Measurements from ENCODE around the gene NUDT14.

NUDT14 gene

DNA sequence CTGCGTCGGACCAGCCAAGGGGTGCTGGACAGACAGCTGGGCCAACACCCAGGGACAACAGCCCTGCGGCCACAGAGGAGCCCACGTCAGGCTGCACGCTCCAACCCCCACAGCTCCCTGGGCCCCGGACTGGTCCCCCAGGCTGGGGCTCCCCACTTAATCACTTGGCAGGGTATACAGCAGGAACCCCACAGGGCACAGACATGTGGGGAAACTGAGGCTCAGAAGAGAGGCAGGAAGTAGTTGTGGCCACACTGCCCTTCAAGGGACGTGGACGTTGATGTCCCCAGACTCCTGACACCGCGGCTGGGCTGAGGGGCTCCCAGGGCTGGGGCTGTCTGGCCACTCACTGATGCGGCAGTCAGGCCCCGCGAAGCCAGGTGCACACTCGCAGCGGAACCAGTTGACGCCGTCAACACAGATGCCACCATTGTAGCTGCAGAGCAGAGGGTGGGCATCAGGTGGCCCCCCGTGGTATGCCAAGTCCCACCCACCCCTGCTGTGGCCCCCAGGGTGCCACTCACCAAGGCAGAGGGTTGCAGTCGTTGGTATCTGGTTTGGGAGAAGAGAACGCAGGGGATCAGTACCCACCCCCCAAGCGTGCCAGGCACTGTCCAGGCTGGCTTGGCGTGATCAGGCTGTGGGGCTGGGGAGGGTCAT lies 34.0 kb downstream of the NUDT14 start:
- no peak for DNase-seq (ENCODE audit: low read depth)

DNA sequence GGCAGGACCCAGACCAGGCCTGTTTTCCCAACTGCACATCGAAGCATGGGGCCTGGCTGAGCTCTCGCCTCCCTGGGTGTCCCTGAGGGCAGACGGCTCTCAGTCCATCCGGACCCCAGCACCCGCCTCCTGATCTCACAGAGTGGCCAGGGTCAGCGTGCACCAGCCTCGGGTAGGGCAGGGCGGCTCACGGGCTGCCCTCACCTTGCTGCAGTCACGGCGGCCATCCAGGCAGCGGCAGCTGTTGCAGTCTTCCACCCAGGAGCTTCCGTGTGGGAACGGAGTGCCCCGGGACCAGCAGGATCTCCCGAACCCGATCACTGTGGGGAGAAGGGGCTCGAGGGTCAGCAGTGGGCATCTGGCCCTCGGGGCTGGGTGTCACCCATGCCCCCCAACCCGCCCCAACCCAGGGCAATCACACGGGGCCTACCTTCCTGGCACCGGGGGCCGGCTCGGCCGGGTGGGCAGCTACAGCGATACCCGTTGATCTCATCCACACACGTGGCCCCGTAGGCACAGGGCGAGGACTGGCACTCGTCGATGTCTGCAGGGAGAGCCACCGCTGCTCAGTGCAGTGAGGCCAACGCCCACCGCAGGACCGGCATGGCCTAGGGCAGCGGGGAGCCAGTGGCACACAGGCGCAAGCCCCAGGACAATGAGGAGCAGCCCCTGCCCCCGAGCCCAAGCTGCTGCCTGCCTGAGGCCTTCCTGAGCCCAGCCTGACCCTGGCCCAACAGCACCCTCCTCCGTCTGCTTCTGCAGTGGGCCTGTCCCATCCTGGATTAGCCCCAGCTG lies 34.7 kb downstream of the NUDT14 start:
- DNase-seq (ENCODE audit: low read depth), result no peak

DNA sequence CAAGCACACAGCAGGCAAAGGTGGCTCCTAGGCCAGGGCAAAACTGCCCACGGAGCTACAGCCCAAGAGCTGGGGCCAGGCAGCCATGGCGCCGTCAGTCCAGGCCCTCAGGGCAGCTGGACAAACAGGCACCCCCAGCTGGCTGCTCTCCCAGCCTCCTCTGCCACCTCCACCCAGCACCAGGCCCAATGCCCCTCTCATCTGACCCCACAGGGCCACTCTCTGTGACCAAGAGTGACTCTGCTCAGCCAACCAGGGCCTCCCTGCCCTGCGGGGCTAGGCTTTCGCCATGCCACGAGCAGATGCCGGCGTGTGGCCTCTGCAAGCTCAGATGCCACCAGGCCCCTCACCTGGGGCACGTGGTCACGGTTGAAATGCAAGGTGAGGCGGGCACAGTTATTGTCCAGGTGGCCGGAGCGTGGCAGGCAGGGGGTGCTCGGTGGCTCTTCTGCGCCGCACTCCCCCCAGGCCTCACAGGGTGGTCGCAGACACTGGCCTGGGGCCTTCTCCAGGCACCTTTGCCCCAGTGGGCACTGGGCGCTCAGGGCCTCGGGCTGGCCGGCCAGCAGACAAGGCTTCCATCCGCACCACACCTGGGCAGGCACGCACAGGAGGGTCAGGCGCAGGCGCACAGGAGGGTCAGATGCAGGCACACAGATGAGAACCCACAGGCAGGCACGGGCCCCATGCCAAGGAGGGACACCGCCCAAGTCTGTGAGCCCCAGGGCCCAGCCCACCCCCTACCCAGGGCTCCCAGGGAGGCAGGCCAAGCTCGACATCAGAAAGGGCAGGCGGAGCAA lies 35.5 kb downstream of the NUDT14 start:
- no peak for DNase-seq (ENCODE audit: low read depth)

DNA sequence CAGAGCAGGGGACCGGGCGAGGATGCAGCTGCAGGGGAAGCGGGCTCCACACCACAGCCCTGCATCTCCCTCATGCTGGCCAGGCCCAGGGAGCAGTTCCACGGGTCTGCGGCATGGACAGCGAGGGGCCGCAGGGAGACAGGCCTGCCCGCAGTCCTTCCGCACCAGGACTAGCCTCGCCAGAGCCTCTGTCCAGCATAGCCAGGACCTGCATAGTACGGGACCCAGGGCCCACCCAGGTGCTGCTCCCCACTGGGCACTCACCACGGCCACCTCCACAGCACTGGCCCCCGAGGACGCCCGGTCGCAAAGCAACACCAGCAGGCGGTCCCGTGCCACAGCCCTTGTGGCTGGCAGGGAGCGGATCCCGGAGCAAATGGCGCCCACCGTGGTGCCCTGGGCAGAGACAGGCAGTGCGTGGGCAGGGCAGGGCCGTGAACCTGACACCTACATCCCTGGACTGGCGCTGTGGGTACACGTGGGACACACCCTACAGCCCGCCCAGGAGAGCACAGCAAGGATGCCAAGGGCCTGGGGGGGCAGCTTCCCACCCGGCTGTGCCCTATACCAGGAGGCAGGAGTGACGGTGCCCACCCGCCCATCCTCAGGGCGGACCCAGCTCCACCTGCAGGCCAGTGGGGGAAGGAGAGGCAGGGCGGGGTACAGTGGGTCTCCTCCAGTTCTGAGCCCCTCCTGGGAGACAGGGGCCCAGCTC lies 36.3 kb downstream of the NUDT14 start:
- no peak for DNase-seq (ENCODE audit: low read depth)

DNA sequence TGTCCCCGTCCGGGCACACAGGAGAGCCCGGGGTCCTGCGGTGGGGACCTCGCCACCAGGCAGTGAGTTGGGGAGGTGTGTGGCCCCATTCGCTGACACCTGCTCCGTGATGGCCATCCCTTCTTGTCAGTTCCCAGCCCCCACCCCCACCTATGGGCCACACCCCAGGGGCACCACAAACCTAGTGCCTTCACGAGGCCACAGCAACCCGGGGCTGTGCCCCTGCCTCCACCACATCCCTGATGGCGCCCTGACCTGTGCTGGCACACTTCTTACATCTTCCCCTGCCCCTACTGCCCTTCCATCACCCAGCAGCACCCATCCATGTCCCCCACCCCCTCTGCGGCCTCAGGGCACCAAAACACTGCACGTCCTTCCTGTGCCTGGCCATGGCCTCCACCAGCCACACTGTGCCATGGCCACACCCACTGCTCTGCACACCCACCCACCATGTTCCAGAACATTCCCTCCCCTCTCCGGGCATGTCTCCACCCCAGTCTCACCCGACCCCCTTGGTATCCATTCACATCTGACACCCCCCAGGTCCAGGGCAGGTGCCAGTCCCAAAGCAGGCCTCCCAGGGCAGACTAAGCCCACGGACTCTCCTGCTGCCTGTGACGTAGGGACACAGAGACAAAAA lies 37.0 kb downstream of the NUDT14 start:
- no peak for DNase-seq (ENCODE audit: low read depth)

DNA sequence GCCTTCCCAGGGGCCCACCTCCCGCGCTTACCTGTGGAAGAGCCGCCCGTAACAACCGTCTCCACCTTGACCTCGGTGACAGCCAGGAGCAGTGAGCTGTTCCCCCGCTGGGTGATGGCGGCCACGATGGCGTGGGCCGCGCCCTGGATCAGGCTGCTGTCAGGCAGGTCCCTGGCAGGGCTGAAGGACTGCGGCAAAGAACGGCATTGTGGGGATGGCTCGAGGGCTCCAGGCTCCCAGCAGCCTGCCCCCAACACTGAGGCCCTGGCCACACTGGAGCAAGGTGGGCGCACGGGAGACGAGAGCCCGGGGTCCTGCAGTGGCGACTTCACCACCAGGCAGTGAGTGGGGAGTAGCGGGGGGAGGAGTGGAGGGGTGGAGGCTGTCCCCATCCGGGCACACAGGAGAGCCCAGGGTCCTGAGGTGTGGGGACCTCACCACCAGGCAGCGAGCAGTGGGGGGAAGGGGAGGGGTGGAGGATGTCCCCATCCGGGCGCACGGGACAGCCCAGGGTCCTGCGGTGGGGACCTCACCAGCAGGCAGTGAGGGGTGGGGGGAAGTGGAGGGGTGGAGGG lies 37.6 kb downstream of the NUDT14 start:
- no peak for DNase-seq (ENCODE audit: low read depth)

DNA sequence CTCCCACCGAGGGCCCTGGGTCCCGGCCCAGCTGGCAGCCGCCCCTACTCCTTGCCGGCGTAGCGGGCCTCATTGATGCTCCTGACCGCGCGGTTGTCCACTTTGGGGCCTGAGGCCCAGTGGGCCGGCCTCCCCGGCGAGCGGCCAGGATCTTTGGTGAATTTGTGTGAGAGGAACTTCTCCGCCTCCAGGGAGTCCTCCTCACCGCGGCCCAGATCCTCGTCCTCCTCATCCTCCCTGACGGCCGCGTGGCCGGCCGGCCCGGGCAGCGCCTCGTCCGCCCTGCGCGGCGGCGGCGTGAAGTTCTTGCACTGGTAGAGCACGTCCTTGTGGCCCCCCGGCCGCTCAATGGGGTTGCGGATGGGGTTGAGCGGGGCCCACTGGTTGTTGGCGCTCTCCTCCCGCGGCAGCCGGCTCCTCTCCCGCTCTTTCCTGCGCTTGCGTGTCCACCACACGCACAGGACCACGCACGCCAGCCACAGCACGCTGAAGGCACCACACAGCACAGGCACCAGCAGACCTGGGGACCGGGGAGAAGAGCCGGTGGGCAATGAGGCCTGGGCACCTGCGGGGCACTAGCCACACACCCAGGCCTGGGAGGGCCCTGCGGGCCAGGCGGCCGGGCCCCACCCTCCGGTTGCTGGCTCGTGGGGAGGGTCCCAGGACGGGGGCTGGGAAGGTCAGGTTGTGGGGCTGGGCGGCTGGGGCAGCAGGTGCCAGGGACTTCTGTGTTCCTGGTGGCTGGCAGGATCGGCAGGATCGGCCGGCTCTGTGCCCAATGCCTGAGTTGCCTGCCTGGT lies 38.3 kb downstream of the NUDT14 start:
- no peak for DNase-seq (ENCODE audit: low read depth)

DNA sequence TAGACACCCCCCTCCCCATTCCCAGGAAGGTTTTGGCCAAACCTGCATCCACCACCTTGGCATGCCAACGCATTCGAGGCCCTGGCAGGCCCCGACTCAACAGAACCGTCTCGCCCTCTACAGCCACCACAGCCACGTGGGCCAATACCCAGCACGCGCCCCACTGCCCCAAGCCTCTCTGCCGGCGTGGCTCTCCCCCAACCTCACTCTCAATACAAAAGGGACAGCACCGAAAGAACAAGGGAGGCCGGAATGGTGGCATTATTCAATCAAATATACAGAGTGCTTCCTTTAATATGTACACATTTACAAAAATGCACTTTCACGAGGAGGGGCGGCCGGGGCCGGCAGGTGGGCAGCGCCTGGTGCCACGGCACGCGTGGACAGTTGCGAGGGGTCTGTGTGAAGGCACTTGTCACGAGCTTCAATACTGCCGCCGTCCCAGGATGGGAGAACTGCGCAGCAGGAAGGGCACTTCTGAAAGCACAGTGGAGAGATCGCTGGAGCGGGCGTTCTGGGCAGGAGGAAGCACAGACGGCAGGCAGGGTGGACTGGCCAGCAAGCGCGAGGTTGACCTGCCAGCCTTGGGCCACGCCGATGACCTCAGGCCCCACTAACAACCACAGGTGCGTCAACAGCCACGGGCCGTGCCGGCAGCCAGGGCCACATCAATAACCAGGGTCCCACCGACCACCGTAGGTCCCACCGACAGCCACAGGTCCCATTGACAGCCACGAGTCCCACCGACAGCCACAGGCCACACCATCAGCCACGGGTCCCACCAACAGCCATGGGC lies 39.4 kb downstream of the NUDT14 start:
- DNase-seq (ENCODE audit: low read depth), result no peak

DNA sequence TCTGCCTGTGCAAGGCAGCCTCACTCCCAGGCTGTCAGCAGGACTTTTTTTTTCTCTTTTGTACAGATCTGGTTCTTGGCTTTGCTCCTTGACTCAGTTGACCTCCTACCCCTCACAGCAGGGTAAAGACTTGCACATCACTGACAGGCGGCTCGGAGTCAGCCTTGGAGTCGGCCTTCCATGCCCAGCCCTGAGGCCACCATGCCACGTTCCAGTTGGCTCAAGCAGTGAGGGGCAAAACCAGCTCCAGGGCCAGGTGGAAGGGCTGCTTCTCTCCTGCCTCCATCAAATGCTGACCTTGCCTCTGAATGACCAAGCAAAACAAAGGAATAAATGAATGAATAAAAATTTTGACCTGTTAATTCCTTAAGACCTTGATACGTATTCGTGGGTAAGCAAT lies 40.1 kb downstream of the NUDT14 start:
- no peak for DNase-seq (ENCODE audit: low read depth)

DNA sequence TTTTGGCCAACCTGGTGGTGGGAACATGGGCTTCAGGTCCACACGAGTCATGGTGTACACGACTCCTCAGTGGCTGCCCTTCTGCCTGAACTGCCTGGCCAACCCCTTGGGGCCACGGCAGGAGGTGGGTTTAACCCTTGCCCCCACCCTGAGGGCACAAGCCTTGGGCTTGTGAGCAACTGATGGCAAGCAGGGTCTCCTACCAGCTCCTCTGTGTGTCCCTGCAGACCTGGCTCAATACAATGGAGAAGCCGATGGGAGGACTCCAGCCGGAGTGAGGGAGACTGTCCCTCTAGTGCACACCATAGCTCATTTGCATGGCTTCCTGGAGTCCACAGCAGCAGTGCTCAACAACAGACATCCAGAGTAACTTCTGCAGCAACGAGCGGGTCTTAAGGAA lies 40.5 kb downstream of the NUDT14 start:
- no peak for DNase-seq (ENCODE audit: low read depth)

DNA sequence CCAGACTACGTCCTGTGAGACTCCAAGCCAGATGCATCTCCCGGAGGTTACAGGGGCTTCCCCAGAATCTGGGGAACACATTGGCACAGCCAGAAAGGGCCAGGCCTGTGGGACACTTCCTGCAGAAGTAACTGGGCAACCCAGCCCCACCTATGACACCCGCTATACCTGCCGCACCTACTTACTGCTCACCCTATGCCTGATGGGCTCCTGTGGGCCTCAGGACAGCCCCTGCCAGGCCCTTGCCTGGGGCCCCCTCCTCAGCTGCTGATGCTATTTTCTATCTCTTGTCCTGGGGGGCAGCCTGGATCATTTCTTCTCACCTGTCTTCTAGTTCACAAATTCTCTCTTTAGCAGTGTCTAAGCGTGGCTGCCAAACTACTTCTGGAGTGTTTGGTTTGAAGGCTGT lies 41.3 kb downstream of the NUDT14 start:
- no peak for DNase-seq (ENCODE audit: low read depth)

DNA sequence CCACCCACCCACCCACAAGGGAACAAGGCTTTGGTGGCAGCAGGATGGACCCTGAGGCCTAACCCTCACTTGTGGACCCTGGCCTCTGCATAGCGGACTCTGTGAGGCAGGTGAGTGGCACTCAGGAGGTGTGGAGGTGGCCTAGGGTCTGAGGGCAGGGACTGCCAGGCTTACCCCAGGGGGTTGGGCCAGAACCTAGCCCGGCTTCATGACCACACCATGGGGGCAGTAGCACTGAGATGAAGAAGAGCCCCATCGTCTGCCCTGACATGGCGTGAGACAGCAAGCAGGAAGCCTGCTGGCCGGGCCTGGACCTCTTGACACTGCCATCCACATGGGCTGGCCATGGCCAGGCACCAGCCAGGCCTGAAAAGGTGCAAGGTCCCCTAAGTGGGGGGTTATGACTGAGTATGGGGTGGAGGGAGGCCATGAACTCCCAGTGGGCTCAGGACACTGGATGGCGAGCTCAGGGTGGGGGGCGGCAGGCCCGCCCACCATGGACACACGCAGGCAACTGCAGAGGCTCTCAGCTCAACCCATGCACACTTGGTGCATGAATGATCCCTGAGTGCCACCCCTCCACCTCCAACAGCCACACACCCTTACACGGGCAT lies 41.8 kb downstream of the NUDT14 start:
- DNase-seq (ENCODE audit: low read depth), result no peak

DNA sequence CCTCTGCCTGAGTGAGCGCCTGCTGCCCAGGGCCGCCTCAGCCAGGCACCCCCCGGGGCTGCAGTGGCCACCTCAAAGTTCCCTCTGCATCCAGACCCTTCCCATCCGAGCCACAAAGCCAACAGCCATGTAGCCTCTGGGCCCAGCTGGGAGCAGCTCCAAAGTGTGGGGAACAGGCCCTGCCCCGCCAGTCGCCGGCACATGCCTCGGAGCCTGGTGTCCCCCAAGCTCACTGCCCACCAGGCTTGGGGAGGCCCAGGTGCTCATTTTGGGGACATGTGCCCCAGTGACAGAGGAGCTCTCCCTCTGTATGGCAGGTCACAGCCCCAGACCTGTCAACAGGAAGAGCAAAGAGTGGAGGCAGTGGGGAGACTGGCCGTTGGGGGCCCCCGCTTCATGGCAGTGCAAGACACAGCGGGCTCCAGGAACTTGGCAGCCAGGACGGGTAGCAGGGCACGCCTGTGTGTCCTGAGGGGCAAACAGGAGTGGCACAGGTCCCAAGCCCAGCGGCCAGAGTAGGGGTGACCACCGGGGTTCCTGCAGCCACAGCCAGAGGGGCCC lies 42.5 kb downstream of the NUDT14 start:
- no peak for DNase-seq (ENCODE audit: low read depth)

DNA sequence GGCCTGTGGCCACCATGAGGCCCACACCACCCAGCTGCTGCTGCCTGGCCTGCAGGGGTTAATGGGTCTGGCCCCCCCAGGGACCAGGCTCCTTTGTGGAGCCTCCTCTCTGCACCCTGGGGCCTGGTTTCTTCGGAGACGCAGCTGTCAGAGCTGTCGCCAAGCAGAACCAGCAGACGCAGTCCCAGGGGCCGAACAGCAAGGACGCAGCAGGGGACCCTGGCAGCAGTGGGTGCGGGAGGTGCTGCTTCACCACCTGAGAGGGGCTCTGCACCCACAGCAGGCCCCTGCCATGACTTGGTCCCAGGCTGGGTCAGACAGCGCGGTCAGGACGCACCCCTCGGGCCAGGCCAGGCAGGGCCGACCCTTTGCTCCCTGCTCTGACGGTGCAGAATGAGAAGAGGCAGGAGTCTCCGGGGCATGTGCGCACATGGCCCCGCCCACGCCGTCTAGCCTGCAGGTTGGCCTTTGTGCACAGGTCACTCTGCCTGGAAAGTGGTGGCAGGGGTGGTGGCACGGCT lies 43.0 kb downstream of the NUDT14 start:
- no peak for DNase-seq (ENCODE audit: low read depth)

DNA sequence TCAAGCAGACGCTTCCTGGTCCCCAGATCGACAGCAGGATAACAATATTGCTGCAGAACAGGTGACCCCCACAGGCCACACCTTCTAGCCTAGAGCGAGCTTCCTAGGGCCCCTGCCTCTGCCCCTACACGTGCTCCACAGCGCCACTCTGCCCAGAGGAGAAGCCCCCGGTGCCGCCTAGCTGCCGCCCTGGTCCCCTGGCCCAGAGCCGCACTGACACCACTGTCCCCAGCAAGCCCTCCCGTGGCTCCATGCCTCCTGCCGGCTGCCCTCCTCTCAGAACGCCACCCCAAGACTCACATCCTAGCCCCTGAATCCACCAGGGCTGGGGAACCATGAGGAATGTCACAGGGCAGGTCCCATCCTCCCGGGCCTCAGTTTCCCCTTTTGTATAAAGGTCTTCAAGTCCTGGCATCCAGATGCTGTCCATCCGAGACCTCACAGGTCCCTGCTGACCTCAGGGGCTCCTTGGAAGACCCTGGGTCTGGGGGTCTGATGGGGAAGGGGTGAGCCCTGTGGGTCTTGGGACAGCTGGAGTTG lies 43.6 kb downstream of the NUDT14 start:
- DNase-seq (ENCODE audit: low read depth), result no peak

DNA sequence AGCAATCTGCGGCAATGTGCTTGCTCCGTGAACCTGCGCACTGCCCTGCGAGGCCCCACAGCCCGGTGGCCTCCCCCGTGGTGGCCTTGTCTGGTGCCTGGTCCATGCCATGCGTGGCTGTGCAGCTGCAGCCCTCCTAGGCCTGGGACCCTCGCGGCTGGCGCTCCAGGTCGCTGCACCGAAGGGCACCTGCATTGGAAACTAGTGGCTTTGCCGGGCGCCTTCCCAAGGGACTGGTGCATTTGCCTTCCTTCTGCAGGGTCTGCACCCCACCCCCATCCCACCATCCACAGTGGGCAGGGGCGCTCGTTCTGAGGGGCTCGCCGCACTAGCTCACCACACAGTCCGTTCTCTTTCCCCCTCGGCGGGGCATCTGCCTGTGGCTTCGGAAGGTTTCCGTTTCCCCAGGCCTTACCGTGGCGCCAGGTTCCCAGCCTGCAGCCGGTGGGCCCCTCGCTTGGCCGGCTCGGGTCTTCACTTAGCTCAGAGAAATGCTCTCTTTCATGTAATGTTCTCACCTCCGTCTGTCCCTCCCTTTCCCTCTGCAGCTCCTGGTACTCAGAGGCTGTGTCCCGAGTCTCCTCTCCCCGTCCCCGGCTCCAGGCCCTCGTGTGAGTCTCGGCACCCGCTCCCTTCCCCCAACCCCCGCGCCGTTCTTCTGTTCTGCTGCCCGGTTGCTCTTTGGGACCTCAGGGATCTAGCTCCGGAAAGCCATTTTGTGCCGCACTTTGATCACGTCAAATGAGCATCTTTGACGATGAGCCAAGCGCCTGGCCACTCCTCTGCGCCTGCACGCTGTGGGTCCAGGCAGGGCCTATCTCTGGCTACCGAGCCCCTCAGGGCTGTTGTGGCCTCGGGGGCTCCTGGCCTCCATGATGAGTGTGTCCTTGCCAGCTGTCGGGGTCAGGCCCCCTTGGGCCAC lies 44.5 kb downstream of the NUDT14 start:
- DNase-seq (ENCODE audit: low read depth), result no peak

DNA sequence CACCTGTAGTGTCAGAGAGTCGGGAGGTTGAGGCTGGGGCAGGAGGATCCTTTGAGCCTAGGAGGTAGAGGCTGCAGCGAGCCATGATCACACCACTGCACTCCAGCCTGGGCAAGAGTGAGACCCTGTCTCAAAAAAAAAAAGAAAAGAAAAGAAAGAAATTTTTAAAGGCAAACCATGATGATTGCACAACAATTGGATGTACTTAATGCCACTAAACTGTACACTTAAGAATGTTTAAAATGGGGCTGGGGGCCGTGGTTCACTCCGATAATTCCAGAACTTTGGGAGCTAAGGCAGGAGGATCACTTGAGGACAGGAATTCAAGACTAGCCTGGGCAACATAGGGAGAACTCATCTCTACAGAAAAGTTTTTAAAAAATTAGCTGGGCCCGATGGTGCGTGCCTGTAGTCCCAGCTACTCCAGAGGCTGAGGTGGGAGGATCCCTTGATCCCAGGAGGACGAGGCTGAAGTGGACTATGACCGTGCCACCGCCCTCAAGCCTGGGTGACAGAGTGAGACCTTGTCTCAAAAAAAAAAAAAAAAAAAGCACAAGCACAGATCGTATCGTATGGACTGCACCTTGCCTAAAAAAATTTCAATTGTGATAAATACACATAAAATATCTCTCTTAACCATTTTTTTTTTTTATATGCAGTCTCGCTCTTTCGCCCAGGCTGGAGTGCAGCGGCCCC lies 45.3 kb downstream of the NUDT14 start:
- DNase-seq (ENCODE audit: low read depth), result no peak

All from iris pigment epithelial cell (primary cell).